ENCODE data around the gene NHSL1.
A peak's percentile ranks its signal among the peaks of the same experiment; 100 is the strongest.

The NHSL1 gene

GRCh38 chr6:138498629-138499302 is 528 bp downstream of the NHSL1 start:
- peak overlapping the region; percentile 17; the same call in 1 of the 2 replicates for H2AFZ ChIP-seq (ENCODE audit: low read depth, low read length)
- H3K4me3 ChIP-seq (ENCODE audit: low read length): peak overlapping the region; percentile 63
- H3K4me2 ChIP-seq (ENCODE audit: low read length): peak overlapping the region; percentile 71
- H3K36me3 ChIP-seq (replicated peaks; ENCODE audit: low read depth, low read length): no peaks in the 10 kb centered on the region
- no peaks in the 10 kb centered on the region for H4K20me1 ChIP-seq (ENCODE audit: insufficient read depth, low read length)
- H3K9me3 ChIP-seq (ENCODE audit: insufficient read depth, low read length): no peaks in the 10 kb centered on the region
- H3K27me3 ChIP-seq (ENCODE audit: low read depth, low read length): peaks cover 9% of the 10 kb centered on the region; the same call in 1 of the 2 replicates
- peaks cover 25% of the 10 kb centered on the region for H3K4me1 ChIP-seq (ENCODE audit: low read length)
- no peak for TF ChIP-seq CTCF (IDR thresholded peaks at IDR 0.05; ENCODE audit: low read depth, low read length)
- no peak for TF ChIP-seq EZH2phosphoT487 (IDR thresholded peaks at IDR 0.05; ENCODE audit: low read depth)
- H3K9ac ChIP-seq (ENCODE audit: low read length): peak overlapping the region; percentile 49; the same call in 1 of the 2 replicates
- H3K27ac ChIP-seq (ENCODE audit: low read length): peak overlapping the region; percentile 51
- no peaks in the 10 kb centered on the region for H3K79me2 ChIP-seq (ENCODE audit: low read length)

- Histone ChIP-seq H3K36me3 (replicated peaks; ENCODE audit: low read depth, low read length) (no peaks in the 10 kb centered on the region), H3K4me2 (ENCODE audit: low read length) (no peak overlapping the region), H3K9me3 (ENCODE audit: insufficient read depth, low read length) (no peaks in the 10 kb centered on the region), H3K9ac (ENCODE audit: low read length) (no peak overlapping the region), H3K4me3 (ENCODE audit: low read length) (no peak overlapping the region), H3K27me3 (ENCODE audit: low read depth, low read length) (peaks cover 9% of the 10 kb centered on the region; the same call in 1 of the 2 replicates), H4K20me1 (ENCODE audit: insufficient read depth, low read length) (no peaks in the 10 kb centered on the region), H2AFZ (ENCODE audit: low read depth, low read length) (no peak overlapping the region), H3K79me2 (ENCODE audit: low read length) (no peaks in the 10 kb centered on the region), H3K4me1 (ENCODE audit: low read length) (peaks cover 25% of the 10 kb centered on the region), H3K27ac (ENCODE audit: low read length) (no peak overlapping the region)
- TF ChIP-seq EZH2phosphoT487 (IDR thresholded peaks at IDR 0.05; ENCODE audit: low read depth) (no peak), CTCF (IDR thresholded peaks at IDR 0.05; ENCODE audit: low read depth, low read length) (no peak)
Measured at GRCh38 chr6:138497286-138497685, 2.0 kb downstream of the NHSL1 start.

- Histone ChIP-seq H3K79me2 (ENCODE audit: low read length) (no peaks in the 10 kb centered on the region), H3K9me3 (ENCODE audit: insufficient read depth, low read length) (no peaks in the 10 kb centered on the region), H3K27me3 (ENCODE audit: low read depth, low read length) (no peaks in the 10 kb centered on the region), H3K36me3 (replicated peaks; ENCODE audit: low read depth, low read length) (no peaks in the 10 kb centered on the region), H4K20me1 (ENCODE audit: insufficient read depth, low read length) (no peaks in the 10 kb centered on the region), H3K4me3 (ENCODE audit: low read length) (no peak overlapping the region), H3K9ac (ENCODE audit: low read length) (no peak overlapping the region), H3K27ac (ENCODE audit: low read length) (no peak overlapping the region), H3K4me1 (ENCODE audit: low read length) (peaks cover 16% of the 10 kb centered on the region), H2AFZ (ENCODE audit: low read depth, low read length) (no peak overlapping the region), H3K4me2 (ENCODE audit: low read length) (no peak overlapping the region)
- TF ChIP-seq EZH2phosphoT487 (IDR thresholded peaks at IDR 0.05; ENCODE audit: low read depth) (no peak), CTCF (IDR thresholded peaks at IDR 0.05; ENCODE audit: low read depth, low read length) (no peak)
Measured at GRCh38 chr6:138494312-138494711, 5.0 kb downstream of the NHSL1 start.

- H2AFZ ChIP-seq (ENCODE audit: low read depth, low read length): no peak overlapping the region
- no peak overlapping the region for H3K27ac ChIP-seq (ENCODE audit: low read length)
- no peaks in the 10 kb centered on the region for H3K9me3 ChIP-seq (ENCODE audit: insufficient read depth, low read length)
- no peak overlapping the region for H3K4me3 ChIP-seq (ENCODE audit: low read length)
- no peak overlapping the region for H3K4me2 ChIP-seq (ENCODE audit: low read length)
- no peak for TF ChIP-seq CTCF (IDR thresholded peaks at IDR 0.05; ENCODE audit: low read depth, low read length)
- no peak for TF ChIP-seq EZH2phosphoT487 (IDR thresholded peaks at IDR 0.05; ENCODE audit: low read depth)
- no peaks in the 10 kb centered on the region for H3K36me3 ChIP-seq (replicated peaks; ENCODE audit: low read depth, low read length)
- H3K9ac ChIP-seq (ENCODE audit: low read length): no peak overlapping the region
- H3K4me1 ChIP-seq (ENCODE audit: low read length): peaks cover 7% of the 10 kb centered on the region
- no peaks in the 10 kb centered on the region for H4K20me1 ChIP-seq (ENCODE audit: insufficient read depth, low read length)
- no peaks in the 10 kb centered on the region for H3K79me2 ChIP-seq (ENCODE audit: low read length)
- no peaks in the 10 kb centered on the region for H3K27me3 ChIP-seq (ENCODE audit: low read depth, low read length)
Measured at GRCh38 chr6:138493413-138493812, 5.9 kb downstream of the NHSL1 start.

All from OCI-LY3 (cell line).